H1 (cell line): ENCODE results near the gene BCL2. TPM values are rescaled to one million over a fixed set of nuclear protein-coding genes. Genes with fewer than 3 reads are reported as not detected.

Experiments used
- ASH2L ChIP-seq: fragments of 200-600, 300-600 bp; sonication (generic); IDR thresholded peaks from one replicate; pipeline ENCODE4 v1.7.1; 2017; ENCODE audit warnings: low read length
- CBX8 ChIP-seq: fragments of 300-800, 300-1000 bp; sonication (generic); IDR thresholded peaks from 2 replicates; pipeline ENCODE4 v1.7.1; 2016; ENCODE audit warnings: low read depth, low read length, borderline replicate concordance
- CHD7 ChIP-seq: fragments of 300-600 bp; sonication (generic); IDR thresholded peaks from 2 replicates; pipeline ENCODE4 v1.7.1; 2012; ENCODE audit warnings: low read length, moderate library complexity, mild to moderate bottlenecking, inconsistent platforms; ENCODE audit not compliant: insufficient replicate concordance
- EGR1 ChIP-seq: IDR thresholded peaks from 2 replicates; pipeline ENCODE4 v1.6.1; 2011; ENCODE audit warnings: low read depth, low read length, borderline replicate concordance
- NANOG ChIP-seq: IDR thresholded peaks from 2 replicates; pipeline ENCODE4 v1.6.1; 2011; ENCODE audit warnings: low read length, low read depth, mild to moderate bottlenecking, inconsistent platforms; ENCODE audit not compliant: insufficient read depth, poor library complexity, severe bottlenecking
- NRF1 ChIP-seq: IDR thresholded peaks from 2 replicates; pipeline ENCODE4 v1.6.1; 2011; ENCODE audit warnings: mild to moderate bottlenecking, low read depth, low read length, improper control_type of control experiment
- RAD21 ChIP-seq, 2 experiments: IDR thresholded peaks in 1 of 2; conservative IDR thresholded peaks in 1 of 2; 2 replicates each; pipeline ENCODE4 v1.6.1; 2011; ENCODE audit warnings: low read depth in 2 of 2, low read length in 2 of 2, improper control_type of control experiment in 1 of 2, inconsistent platforms in 1 of 2, mild to moderate bottlenecking in 1 of 2, moderate library complexity in 1 of 2
- SIN3A ChIP-seq, 2 experiments: IDR thresholded peaks in 1 of 2; conservative IDR thresholded peaks in 1 of 2; 2 replicates each; pipeline ENCODE4 v1.6.1; 2011 to 2012; ENCODE audit warnings: low read length in 2 of 2, improper control_type of control experiment in 1 of 2, low read depth in 1 of 2, mild to moderate bottlenecking in 1 of 2
- SP1 ChIP-seq: IDR thresholded peaks from 2 replicates; pipeline ENCODE4 v1.6.1; 2011; ENCODE audit warnings: low read depth, low read length
- SP4 ChIP-seq: IDR thresholded peaks from 2 replicates; pipeline ENCODE4 v1.6.1; 2012; ENCODE audit warnings: low read length, inconsistent platforms
- SRF ChIP-seq: IDR thresholded peaks from 2 replicates; pipeline ENCODE4 v1.6.1; 2011; ENCODE audit warnings: mild to moderate bottlenecking, low read depth, low read length, moderate library complexity
- ZNF274 ChIP-seq: IDR thresholded peaks from 2 replicates; pipeline ENCODE4 v1.7.0; 2012; ENCODE audit warnings: low read length, borderline replicate concordance; ENCODE audit errors: extremely low read depth
- polyA plus RNA-seq, 7 experiments: library from polyadenylated mRNA; depleted of rRNA in 3 of 7; stranded (reverse) in 5 of 7; unstranded in 2 of 7; fragments of >200 nt in 5 of 7; fragments of 200-250 nt in 2 of 7; gene quantifications; 1 replicate in 5 of 7; 2 replicates in 1 of 7; 4 replicates in 1 of 7; pipeline versions ENCODE4 v1.2.1 to v1.2.3, GENCODE V29; 2011 to 2013; ENCODE audit warnings: missing spikeins in 2 of 7, mixed read lengths in 2 of 7
- total RNA-seq: library from RNA; stranded (reverse); fragmentation: NEBNext Ultra II Directional; extraction: Animal tissue kit (Norgen Biotek cat#: 25700); gene quantifications from 2 replicates; pipeline ENCODE4 v1.2.1, GENCODE V29; 2021

Gene BCL2
- total and polyA plus RNA-seq, 2 of the 8 experiments (the other 6 are each of a cell fraction or from before 2014, with no cell fraction given), result 0.59 to 4.5 TPM

- no peak for TF ChIP-seq CHD7
- TF ChIP-seq NANOG, result no peak
- no peak for TF ChIP-seq RAD21 (IDR thresholded peaks at IDR 0.05 in 1 of 2, conservative IDR thresholded peaks at IDR 0.05 in 1 of 2; ENCODE audit: low read depth in 2 of 2, low read length in 2 of 2)
- TF ChIP-seq ASH2L, result no peak
- TF ChIP-seq ZNF274, result no peak
- no peak for TF ChIP-seq SIN3A (conservative IDR thresholded peaks at IDR 0.05 in 1 of 2, IDR thresholded peaks at IDR 0.05 in 1 of 2; ENCODE audit: low read depth in 1 of 2, low read length in 2 of 2)
- no peak for TF ChIP-seq SP4
- no peak for TF ChIP-seq EGR1
- no peak for TF ChIP-seq SP1
- TF ChIP-seq NRF1, result no peak
- TF ChIP-seq CBX8, result no peak
- no peak for TF ChIP-seq SRF
Measured at GRCh38 chr18:63234432-63234831, 85.1 kb downstream of the BCL2 start (continued).
